Omental fat pad (tissue), 4 donors: ENCODE measurements around the gene MAGI2. TPM values are rescaled to one million over a fixed set of nuclear protein-coding genes. Genes with fewer than 3 reads are reported as not detected.

Source experiments
- ATAC-seq: fragments of 150-250 bp; one replicate; pipeline ENCODE4 v1.9.1; 2016; ENCODE audit warnings: mild to moderate bottlenecking, moderate library complexity; ENCODE audit not compliant: low FRiP score
- DNase-seq: peaks from one replicate; pipeline ENCODE4 v3.0.0-alpha.2; 2019; ENCODE audit warnings: low spot score
- CTCF ChIP-seq, 3 donors: fragments of 450-650 bp; IDR thresholded peaks; one replicate each; pipeline ENCODE4 v1.5.1; 2016 to 2017; ENCODE audit warnings: antibody characterized with exemption in 3 of 3, mild to moderate bottlenecking in 3 of 3, moderate library complexity in 2 of 3
- total RNA-seq, 4 donors: library from RNA; depleted of rRNA; stranded (reverse); fragments of >200 nt; gene quantifications; one replicate each; pipeline ENCODE4 v1.1.0, GENCODE V29; 2016

Gene MAGI2
- total RNA-seq, 4 donors from 2014 or later: 9.3 to 20.6 (median 13.2) TPM

- no peak for ATAC-seq
- no peak for DNase-seq
- no peak for TF ChIP-seq CTCF (IDR thresholded peaks at IDR 0.05)
These were observed 1323.6 kb downstream of the MAGI2 start for GRCh38 chr7:78129865-78130264.

- ATAC-seq (no peak), DNase-seq (no peak)
- TF ChIP-seq CTCF (IDR thresholded peaks at IDR 0.05): no peak
These were observed 1326.5 kb downstream of the MAGI2 start for GRCh38 chr7:78127009-78127408.

- no peak for DNase-seq
- no peak for ATAC-seq
- TF ChIP-seq CTCF (IDR thresholded peaks at IDR 0.05): no peak
These were observed 1327.6 kb downstream of the MAGI2 start for GRCh38 chr7:78125884-78126283.

- TF ChIP-seq CTCF (IDR thresholded peaks at IDR 0.05): no peak
- ATAC-seq (no peak), DNase-seq (no peak)
These were observed 1329.3 kb downstream of the MAGI2 start for GRCh38 chr7:78124216-78124615.

- no peak for TF ChIP-seq CTCF (IDR thresholded peaks at IDR 0.05)
These were observed 1331.6 kb downstream of the MAGI2 start for GRCh38 chr7:78121888-78122287.

GRCh38 chr7:78118470-78118869 lies 1335.0 kb downstream of the MAGI2 start:
- ATAC-seq (no peak), DNase-seq (no peak)
- TF ChIP-seq CTCF (IDR thresholded peaks at IDR 0.05): no peak

More at GRCh38 chr7:78121888-78122287, 1331.6 kb downstream of the MAGI2 start:
- DNase-seq (no peak), ATAC-seq (no peak)

- no peak for TF ChIP-seq CTCF (IDR thresholded peaks at IDR 0.05)
- DNase-seq (no peak), ATAC-seq (no peak)
These were observed 1337.6 kb downstream of the MAGI2 start for GRCh38 chr7:78115876-78116275.
